Endothelial cell (in vitro differentiated cells): Measurements from ENCODE around the gene EGFLAM. TPM values are rescaled to one million over a fixed set of nuclear protein-coding genes. Genes with fewer than 3 reads are reported as not detected.

ENCODE experiments used
- DNase-seq: peaks from one replicate; pipeline ENCODE4 v3.0.0; 2021; ENCODE audit warnings: low spot score
- H3K27ac Mint-ChIP-seq: one replicate; pipeline ENCODE4 v1.8.0; 2021; ENCODE audit warnings: mixed read lengths, inconsistent platforms; ENCODE audit not compliant: unreplicated experiment
- H3K27me3 Mint-ChIP-seq: one replicate; pipeline ENCODE4 v1.8.0; 2021; ENCODE audit warnings: mild to moderate bottlenecking, moderate library complexity, mixed read lengths, inconsistent platforms; ENCODE audit not compliant: unreplicated experiment
- H3K36me3 Mint-ChIP-seq: one replicate; pipeline ENCODE4 v1.8.0; 2021; ENCODE audit warnings: mild to moderate bottlenecking, low read depth, mixed read lengths, inconsistent platforms; ENCODE audit not compliant: unreplicated experiment
- H3K4me1 Mint-ChIP-seq: one replicate; pipeline ENCODE4 v1.8.0; 2021; ENCODE audit warnings: mild to moderate bottlenecking, mixed read lengths, inconsistent platforms; ENCODE audit not compliant: unreplicated experiment
- H3K4me3 Mint-ChIP-seq: one replicate; pipeline ENCODE4 v1.8.0; 2021; ENCODE audit warnings: mild to moderate bottlenecking, mixed read lengths, inconsistent platforms; ENCODE audit not compliant: unreplicated experiment
- H3K9me3 Mint-ChIP-seq: one replicate; pipeline ENCODE4 v1.8.0; 2021; ENCODE audit warnings: mixed read lengths, inconsistent platforms; ENCODE audit not compliant: unreplicated experiment
- CTCF ChIP-seq: fragments of 200-600 bp; sonication (generic); IDR thresholded peaks from one replicate; pipeline ENCODE4 v1.5.0; 2021; ENCODE audit warnings: antibody characterized with exemption; ENCODE audit not compliant: unreplicated experiment
- total RNA-seq: library from RNA; stranded (reverse); fragmentation: NEBNext Ultra II Directional; extraction: Animal tissue kit (Norgen Biotek cat#: 25700); gene quantifications from one replicate; pipeline ENCODE4 v1.2.1, GENCODE V29; 2021; ENCODE audit not compliant: unreplicated experiment

Gene EGFLAM
- total RNA-seq, 1 donor from 2014 or later = 29.6 TPM

- no peak for DNase-seq
- peaks cover 5% of the 10 kb centered on the region for H3K4me1 Mint-ChIP-seq
- peaks cover 3% of the 10 kb centered on the region for H3K36me3 Mint-ChIP-seq
- H3K27me3 Mint-ChIP-seq = peaks cover 2% of the 10 kb centered on the region
- no peak overlapping the region for H3K4me3 Mint-ChIP-seq
- no peaks in the 10 kb centered on the region for H3K9me3 Mint-ChIP-seq
- H3K27ac Mint-ChIP-seq = no peak overlapping the region
- no peak for TF ChIP-seq CTCF
Observed at GRCh38 chr5:38387161-38387560, 128.8 kb downstream of the EGFLAM start.

- no peak for DNase-seq
- Mint-ChIP-seq H3K9me3 (no peaks in the 10 kb centered on the region), H3K27me3 (peaks cover 6% of the 10 kb centered on the region), H3K4me3 (no peak overlapping the region), H3K27ac (no peak overlapping the region), H3K4me1 (no peaks in the 10 kb centered on the region), H3K36me3 (peaks cover 5% of the 10 kb centered on the region)
- no peak for TF ChIP-seq CTCF
Observed at GRCh38 chr5:38393636-38394035, 135.3 kb downstream of the EGFLAM start.

GRCh38 chr5:38396766-38397165 is 138.4 kb downstream of the EGFLAM start:
- DNase-seq = no peak
- Mint-ChIP-seq H3K4me3 (no peak overlapping the region), H3K36me3 (peaks cover 5% of the 10 kb centered on the region), H3K27ac (no peak overlapping the region), H3K4me1 (no peaks in the 10 kb centered on the region), H3K9me3 (no peaks in the 10 kb centered on the region), H3K27me3 (peaks cover 6% of the 10 kb centered on the region)
- TF ChIP-seq CTCF = no peak

- no peak overlapping the region for H3K4me3 Mint-ChIP-seq
- TF ChIP-seq CTCF = no peak
Observed at GRCh38 chr5:38400365-38400764, 142.0 kb downstream of the EGFLAM start.

GRCh38 chr5:38401145-38401544 is 142.8 kb downstream of the EGFLAM start:
- no peaks in the 10 kb centered on the region for H3K9me3 Mint-ChIP-seq
- DNase-seq = no peak
- no peaks in the 10 kb centered on the region for H3K36me3 Mint-ChIP-seq
- H3K4me3 Mint-ChIP-seq = no peak overlapping the region
- H3K27ac Mint-ChIP-seq = no peak overlapping the region
- H3K27me3 Mint-ChIP-seq = peaks cover 3% of the 10 kb centered on the region
- no peaks in the 10 kb centered on the region for H3K4me1 Mint-ChIP-seq
- TF ChIP-seq CTCF = no peak

More at GRCh38 chr5:38400365-38400764, 142.0 kb downstream of the EGFLAM start:
- Mint-ChIP-seq H3K27me3 (peaks cover 7% of the 10 kb centered on the region), H3K36me3 (no peaks in the 10 kb centered on the region), H3K4me1 (no peaks in the 10 kb centered on the region), H3K27ac (no peak overlapping the region), H3K9me3 (no peaks in the 10 kb centered on the region)
- DNase-seq = no peak
